NCI-H2081 (cell line): ENCODE results near the gene PLCD3.
"Not testable (repeated sequence)": the region's sequence is repeated elsewhere in the genome, so short reads cannot be mapped to it uniquely, and the experiment has no call there.

ENCODE experiments used
- DNase-seq, 2 experiments: peaks; one replicate each; lab custom pipeline; 2025; lab: John Stamatoyannopoulos, UW

The PLCD3 gene

GRCh38 chr17:45132572-45133463 is 503 bp upstream of the PLCD3 start:
- DNase-seq = peak; percentile 66 to 75

GRCh38 chr17:45131616-45132319 is 547 bp downstream of the PLCD3 start:
- no peak for DNase-seq

- no peak for DNase-seq
These were observed 1.4 kb downstream of the PLCD3 start for GRCh38 chr17:45130681-45131615.

- DNase-seq = no peak
These were observed 2.2 kb downstream of the PLCD3 start for GRCh38 chr17:45129940-45130680.

GRCh38 chr17:45129426-45129939 is 2.8 kb downstream of the PLCD3 start:
- DNase-seq = no peak

- no peak for DNase-seq
These were observed 3.3 kb downstream of the PLCD3 start for GRCh38 chr17:45128989-45129388.

- DNase-seq = no peak
These were observed 4.0 kb downstream of the PLCD3 start for GRCh38 chr17:45128331-45128730.

GRCh38 chr17:45127548-45128300 is 4.6 kb downstream of the PLCD3 start:
- no peak for DNase-seq

- DNase-seq = no peak
These were observed 5.1 kb downstream of the PLCD3 start for GRCh38 chr17:45127207-45127547.

- no peak for DNase-seq
These were observed 6.8 kb downstream of the PLCD3 start for GRCh38 chr17:45125509-45125908.

- DNase-seq = not testable (repeated sequence)
These were observed 7.6 kb downstream of the PLCD3 start for GRCh38 chr17:45124797-45125122.

GRCh38 chr17:45123930-45124796 is 8.2 kb downstream of the PLCD3 start:
- DNase-seq = no peak

- DNase-seq = no peak
These were observed 9.1 kb downstream of the PLCD3 start for GRCh38 chr17:45123076-45123770.

- DNase-seq = no peak
These were observed 11.3 kb downstream of the PLCD3 start for GRCh38 chr17:45121055-45121454.

- DNase-seq = no peak
These were observed 11.8 kb downstream of the PLCD3 start for GRCh38 chr17:45120558-45120957.

- no peak for DNase-seq
These were observed 12.4 kb downstream of the PLCD3 start for GRCh38 chr17:45119964-45120363.

- no peak for DNase-seq
These were observed 13.6 kb downstream of the PLCD3 start for GRCh38 chr17:45118691-45119090.

GRCh38 chr17:45117848-45118646 is 14.3 kb downstream of the PLCD3 start:
- DNase-seq = no peak
